Subcutaneous adipose tissue (tissue), 4 donors: ENCODE results near the gene DUS1L. TPM values are rescaled to one million over a fixed set of nuclear protein-coding genes. Genes with fewer than 3 reads are reported as not detected.

Source experiments
- total RNA-seq, 4 donors: library from RNA; depleted of rRNA; stranded (reverse); fragments of >200 nt; gene quantifications; one replicate each; pipeline ENCODE4 v1.1.0, GENCODE V29; 2016
- TF ChIP-seq, protein P1 (sequence below): fragments of 450-650 bp; IDR thresholded peaks from one replicate; pipeline ENCODE4 v1.5.1; 2016; ENCODE audit warnings: low read depth, mild to moderate bottlenecking, control low read depth, antibody characterized with exemption, moderate library complexity

DUS1L gene
- total RNA-seq, 4 donors from 2014 or later = 45.0 to 147 (median 52.3) TPM

DNA sequence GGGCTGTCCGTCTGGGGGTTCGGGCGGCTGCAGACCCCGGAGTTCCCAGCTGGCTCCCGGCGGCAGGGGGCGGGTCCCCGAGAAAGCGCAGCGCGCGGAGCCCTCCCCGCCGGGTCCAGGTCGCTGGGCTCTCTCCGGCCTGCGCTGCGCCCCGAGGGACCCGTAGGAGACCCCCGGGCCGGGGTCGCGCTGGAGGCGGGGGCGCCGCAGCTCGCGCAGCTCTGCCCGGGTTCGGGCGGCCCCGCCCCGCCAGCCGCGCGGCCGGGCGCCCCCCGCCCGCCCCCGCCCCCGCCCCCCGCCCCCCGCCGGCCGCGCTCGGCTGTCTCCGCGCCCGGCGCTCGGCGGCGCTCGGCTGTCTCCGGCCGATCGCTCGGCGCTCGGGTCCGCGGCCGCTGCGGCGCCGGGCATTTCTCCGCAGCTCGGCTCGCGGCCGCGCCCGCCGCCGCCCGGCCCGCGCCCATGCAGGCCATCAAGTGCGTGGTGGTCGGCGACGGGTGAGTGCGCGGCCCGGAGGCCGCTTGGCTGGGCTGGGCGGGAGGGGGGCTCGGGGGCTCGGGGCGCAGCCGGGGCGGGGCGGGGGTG is 34.2 kb downstream of the DUS1L start, which contains the start of gene RAC3:
TSS of gene RAC3 (plus strand) at position 376 of the 582 bp plus-strand sequence. CDS start at position 460, 84 bp downstream.
- TF ChIP-seq, protein P1, sequence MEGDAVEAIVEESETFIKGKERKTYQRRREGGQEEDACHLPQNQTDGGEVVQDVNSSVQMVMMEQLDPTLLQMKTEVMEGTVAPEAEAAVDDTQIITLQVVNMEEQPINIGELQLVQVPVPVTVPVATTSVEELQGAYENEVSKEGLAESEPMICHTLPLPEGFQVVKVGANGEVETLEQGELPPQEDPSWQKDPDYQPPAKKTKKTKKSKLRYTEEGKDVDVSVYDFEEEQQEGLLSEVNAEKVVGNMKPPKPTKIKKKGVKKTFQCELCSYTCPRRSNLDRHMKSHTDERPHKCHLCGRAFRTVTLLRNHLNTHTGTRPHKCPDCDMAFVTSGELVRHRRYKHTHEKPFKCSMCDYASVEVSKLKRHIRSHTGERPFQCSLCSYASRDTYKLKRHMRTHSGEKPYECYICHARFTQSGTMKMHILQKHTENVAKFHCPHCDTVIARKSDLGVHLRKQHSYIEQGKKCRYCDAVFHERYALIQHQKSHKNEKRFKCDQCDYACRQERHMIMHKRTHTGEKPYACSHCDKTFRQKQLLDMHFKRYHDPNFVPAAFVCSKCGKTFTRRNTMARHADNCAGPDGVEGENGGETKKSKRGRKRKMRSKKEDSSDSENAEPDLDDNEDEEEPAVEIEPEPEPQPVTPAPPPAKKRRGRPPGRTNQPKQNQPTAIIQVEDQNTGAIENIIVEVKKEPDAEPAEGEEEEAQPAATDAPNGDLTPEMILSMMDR = no peak

DNA sequence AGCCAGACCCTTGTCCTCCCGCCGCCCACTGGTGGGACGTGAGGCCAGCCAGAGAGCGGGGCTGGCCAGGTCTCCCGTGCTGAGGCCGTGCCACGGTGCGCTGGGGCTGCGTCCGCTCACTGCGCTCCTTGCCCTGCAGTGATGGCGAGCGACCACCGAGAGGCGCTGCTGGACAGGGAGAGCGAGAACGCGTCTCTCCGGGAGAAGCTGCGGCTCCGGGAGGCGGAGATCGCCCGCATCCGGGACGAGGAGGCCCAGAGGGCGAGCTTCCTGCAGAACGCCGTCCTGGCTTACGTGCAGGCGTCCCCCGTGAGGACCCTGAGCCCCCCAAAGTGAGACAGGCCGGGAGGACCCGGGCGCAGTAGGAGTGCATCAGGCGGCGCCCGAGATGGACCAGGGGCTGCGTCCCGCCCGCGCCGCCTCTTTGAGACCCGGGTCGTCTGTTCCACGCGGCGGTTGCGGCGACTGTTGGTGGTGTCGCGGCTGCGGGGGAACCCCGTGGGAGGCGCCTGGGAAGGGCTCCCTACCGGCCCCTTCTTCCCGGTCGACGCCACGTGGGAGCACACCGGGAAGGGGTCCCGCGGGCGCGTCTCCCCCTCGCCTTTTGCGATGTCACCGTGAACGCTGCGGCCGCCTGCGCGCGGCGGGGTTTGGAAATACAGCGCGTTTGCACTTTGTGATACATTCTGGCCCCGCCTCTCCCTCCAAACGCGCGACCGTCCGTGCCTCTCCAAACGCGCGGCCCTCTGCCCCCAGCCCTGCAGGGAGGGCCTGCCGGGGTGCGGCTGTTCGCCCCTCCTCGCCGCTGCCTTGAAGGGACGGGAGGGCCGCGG is 34.9 kb downstream of the DUS1L start:
- TF ChIP-seq, protein P1 = no peak

DNA sequence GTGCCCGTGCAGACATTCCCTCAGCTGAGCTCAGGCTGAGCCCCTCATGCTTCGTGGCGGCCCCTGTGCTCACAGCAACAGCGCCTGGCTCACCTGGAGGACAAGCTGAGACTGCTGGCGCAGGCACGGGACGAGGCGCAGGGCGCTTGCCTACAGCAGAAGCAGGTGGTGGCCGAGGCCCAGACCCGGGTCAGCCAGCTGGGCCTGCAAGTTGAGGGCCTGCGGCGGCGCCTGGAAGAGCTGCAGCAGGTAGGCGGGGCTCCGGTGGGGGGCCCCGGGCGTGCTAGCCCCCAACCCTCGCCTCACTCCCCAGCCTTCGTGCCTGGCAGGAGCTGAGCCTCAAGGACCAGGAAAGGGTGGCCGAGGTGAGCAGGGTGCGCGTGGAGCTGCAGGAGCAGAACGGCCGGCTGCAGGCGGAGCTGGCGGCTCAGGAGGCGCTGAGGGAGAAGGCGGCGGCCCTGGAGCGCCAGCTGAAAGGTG is 35.6 kb downstream of the DUS1L start:
- TF ChIP-seq, protein P1 = no peak

DNA sequence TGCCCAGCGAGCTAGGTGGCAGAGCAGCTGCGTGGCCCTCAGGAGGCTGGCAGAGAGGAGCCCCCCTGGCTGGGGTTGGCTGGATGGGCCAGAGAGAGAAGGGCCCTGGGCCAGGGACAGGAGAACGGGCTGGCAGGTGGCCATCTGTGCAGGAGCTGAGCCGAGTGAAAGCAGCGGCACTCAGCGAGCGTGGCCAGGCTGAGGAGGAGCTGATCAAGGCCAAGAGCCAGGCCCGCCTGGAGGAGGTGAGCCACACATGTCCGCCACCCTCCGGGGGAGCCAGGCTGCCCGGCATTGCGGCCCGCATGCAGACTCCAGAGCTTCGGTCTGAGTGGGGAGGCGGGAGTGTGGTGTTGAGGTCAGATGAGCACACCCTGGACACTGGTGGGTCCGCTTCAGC is 36.2 kb downstream of the DUS1L start:
- TF ChIP-seq, protein P1 = no peak

DNA sequence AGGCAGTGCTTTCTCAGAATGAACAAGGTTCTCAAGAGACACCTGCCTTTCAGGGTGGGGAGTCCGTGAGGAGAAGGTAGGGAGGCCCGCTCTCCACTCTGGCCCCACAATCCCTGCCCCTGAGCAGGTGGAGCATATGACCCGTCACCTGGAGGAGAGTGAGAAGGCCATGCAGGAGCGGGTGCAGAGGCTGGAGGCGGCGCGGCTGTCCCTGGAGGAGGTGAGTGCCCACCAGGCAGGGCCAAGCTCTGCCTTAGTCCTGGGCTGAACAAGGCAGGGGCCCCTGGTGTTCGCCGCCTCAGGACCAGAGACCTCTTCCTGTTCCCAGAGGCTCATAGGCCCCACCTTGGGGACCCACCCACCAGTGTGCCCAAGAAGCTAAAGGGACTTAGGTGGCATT is 36.6 kb downstream of the DUS1L start:
- TF ChIP-seq, protein P1 = no peak

DNA sequence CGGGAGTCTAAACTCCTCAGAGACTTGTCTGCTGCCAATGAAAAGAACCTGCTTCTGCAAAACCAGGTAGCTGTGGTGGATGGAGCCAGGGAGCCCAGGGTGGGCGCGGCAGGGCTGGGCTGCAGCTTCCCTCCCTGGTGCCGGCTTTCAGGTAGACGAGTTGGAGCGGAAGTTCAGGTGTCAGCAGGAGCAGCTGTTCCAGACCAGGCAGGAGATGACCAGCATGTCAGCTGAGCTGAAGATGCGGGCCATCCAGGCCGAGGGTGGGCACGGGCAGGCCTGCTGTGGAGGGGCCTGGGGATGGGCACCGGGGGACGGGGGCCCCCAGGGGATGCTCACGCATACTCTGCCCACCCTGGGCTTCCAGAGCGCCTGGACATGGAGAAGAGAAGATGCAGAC is 37.4 kb downstream of the DUS1L start:
- TF ChIP-seq, protein P1 = no peak

DNA sequence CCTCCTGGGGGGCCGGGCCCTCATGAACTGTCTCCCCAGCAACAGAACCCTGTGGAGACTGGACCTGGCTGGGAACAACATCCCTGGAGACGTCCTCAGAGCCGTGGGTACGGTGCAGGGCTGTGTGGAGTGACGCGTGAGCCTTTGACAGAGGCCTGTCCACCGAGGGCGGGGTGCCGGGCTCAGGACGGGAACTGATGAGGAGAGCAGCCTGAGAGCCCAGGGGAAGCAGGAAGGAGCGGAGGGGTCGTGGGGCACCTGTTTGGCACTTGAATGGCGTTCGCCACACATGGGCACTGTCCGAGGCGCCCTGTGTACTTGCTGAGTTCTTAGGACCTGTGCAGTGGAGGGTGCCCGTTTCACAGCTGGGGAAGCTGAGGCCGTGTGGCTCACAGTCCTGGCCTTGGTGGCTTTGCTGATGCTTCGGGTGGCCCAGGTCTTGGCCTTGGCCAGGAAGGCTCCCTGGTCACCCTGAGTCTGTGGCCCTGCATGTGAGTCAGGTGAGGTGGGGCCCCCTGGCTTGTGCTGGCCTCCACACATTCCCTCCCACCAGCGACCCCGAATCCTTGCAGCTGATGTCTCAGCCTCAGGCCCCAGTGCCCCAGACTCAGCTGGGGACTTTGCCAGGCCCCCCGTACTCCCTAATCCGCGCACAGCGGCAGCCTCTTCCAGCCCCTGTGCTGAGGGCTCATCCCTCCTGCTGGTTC is 40.0 kb downstream of the DUS1L start:
- TF ChIP-seq, protein P1 = no peak
